AG04449 (cell line): Measurements from ENCODE around the gene CALN1.
"Not testable (repeated sequence)": the region's sequence is repeated elsewhere in the genome, so short reads cannot be mapped to it uniquely, and the experiment has no call there.

ENCODE experiments used
- CTCF ChIA-PET: fragments of 350-600 bp; formaldehyde crosslinking; extraction: SDS; loops from one replicate; lab custom pipeline; 2021; ENCODE audit warnings: antibody characterized with exemption; lab: Yijun Ruan, JAX
- POLR2A ChIA-PET: fragments of 400-600, 350-600 bp; formaldehyde crosslinking; extraction: SDS; loops from one replicate; lab custom pipeline; 2020; ENCODE audit warnings: antibody characterized with exemption, inconsistent platforms; lab: Yijun Ruan, JAX
- DNase-seq: peaks from one replicate; pipeline ENCODE4 v3.0.0-alpha.2; 2010; ENCODE audit warnings: low read depth, low spot score
- H3K4me3 ChIP-seq: 2 replicates; pipeline ENCODE4 v1.5.1; 2011; ENCODE audit warnings: low read depth, mild to moderate bottlenecking, control low read depth, low read length
- CTCF ChIP-seq: IDR thresholded peaks from one replicate; pipeline ENCODE4 v1.5.1; 2011; ENCODE audit warnings: mild to moderate bottlenecking, moderate library complexity, low read length, control low read depth, inconsistent platforms; ENCODE audit not compliant: insufficient read depth; ENCODE audit errors: missing control alignments

The CALN1 gene

GRCh38 chr7:72412121-72412618 is at the start of gene CALN1:
Gene CALN1 (minus strand): TSS chr7:72412338.
- CTCF ChIA-PET, POLR2A ChIA-PET: not testable (repeated sequence)

GRCh38 chr7:72453471-72453870 is 41.3 kb upstream of the CALN1 start:
- no peak for TF ChIP-seq CTCF
- POLR2A ChIA-PET = no interaction called here
- no peak overlapping the region for H3K4me3 ChIP-seq
- DNase-seq = no peak
- CTCF ChIA-PET = no interaction called here

More at GRCh38 chr7:72412121-72412618, at the start of gene CALN1:
- DNase-seq, H3K4me3 ChIP-seq: not testable (repeated sequence)

GRCh38 chr7:72447465-72448204 is 35.5 kb upstream of the CALN1 start:
- TF ChIP-seq CTCF = no peak
- CTCF ChIA-PET = no interaction called here
- H3K4me3 ChIP-seq = no peak overlapping the region
- DNase-seq = no peak
- POLR2A ChIA-PET = no interaction called here

GRCh38 chr7:72446591-72447462 is 34.7 kb upstream of the CALN1 start:
- CTCF ChIA-PET = no interaction called here
- no peak for DNase-seq
- no peak overlapping the region for H3K4me3 ChIP-seq
- TF ChIP-seq CTCF = no peak
- POLR2A ChIA-PET = no interaction called here

GRCh38 chr7:72446131-72446530 is 34.0 kb upstream of the CALN1 start:
- ChIA-PET CTCF (no interaction called here), POLR2A (no interaction called here)
- H3K4me3 ChIP-seq = no peak overlapping the region
- TF ChIP-seq CTCF = no peak
- no peak for DNase-seq

GRCh38 chr7:72445580-72445979 is 33.4 kb upstream of the CALN1 start:
- TF ChIP-seq CTCF = no peak
- DNase-seq = no peak
- POLR2A ChIA-PET = no interaction called here
- H3K4me3 ChIP-seq = no peak overlapping the region
- CTCF ChIA-PET = no interaction called here
